ENCODE measurements around the gene KLHL11.

The KLHL11 gene, protein sequence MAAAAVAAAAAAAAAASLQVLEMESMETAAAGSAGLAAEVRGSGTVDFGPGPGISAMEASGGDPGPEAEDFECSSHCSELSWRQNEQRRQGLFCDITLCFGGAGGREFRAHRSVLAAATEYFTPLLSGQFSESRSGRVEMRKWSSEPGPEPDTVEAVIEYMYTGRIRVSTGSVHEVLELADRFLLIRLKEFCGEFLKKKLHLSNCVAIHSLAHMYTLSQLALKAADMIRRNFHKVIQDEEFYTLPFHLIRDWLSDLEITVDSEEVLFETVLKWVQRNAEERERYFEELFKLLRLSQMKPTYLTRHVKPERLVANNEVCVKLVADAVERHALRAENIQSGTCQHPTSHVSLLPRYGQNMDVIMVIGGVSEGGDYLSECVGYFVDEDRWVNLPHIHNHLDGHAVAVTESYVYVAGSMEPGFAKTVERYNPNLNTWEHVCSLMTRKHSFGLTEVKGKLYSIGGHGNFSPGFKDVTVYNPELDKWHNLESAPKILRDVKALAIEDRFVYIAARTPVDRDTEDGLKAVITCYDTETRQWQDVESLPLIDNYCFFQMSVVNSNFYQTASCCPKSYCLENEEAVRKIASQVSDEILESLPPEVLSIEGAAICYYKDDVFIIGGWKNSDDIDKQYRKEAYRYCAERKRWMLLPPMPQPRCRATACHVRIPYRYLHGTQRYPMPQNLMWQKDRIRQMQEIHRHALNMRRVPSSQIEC

DNA sequence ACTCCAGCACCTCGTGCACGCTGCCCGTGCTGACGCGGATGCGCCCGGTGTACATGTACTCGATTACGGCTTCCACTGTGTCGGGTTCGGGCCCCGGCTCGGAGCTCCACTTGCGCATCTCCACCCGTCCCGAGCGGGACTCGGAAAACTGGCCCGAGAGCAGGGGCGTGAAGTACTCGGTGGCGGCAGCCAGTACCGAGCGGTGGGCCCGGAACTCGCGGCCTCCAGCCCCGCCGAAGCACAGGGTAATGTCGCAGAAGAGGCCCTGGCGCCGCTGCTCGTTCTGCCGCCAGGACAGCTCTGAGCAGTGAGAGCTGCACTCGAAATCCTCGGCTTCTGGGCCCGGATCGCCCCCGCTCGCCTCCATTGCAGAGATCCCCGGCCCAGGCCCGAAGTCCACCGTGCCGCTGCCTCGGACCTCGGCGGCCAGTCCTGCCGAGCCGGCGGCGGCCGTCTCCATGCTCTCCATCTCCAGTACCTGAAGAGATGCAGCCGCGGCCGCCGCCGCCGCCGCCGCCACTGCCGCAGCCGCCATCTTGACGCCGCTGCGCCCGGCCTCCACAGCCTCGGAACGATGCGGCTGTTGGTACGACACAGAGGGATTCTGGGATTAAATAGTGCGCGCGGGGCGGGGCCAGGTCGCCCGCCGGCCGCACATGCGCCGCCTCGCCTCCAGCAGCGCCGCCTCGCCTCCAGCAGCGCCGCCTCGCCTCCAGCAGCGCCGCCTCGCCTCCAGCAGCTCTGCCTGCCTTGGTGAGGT is at the start of gene KLHL11:
Gene KLHL11, minus strand, starts transcription at position 588 of the 760 bp plus-strand sequence. Its CDS starts 53 bp downstream, at position 535.
- peak within 1 kb of the TSS; percentile 16 for H3K9ac ChIP-seq
- no peaks in the 10 kb centered on the region for H3K4me1 ChIP-seq
- peak within 1 kb of the TSS; percentile 76 for H3K4me2 ChIP-seq (ENCODE audit: low read length)
- TF ChIP-seq, protein P1, sequence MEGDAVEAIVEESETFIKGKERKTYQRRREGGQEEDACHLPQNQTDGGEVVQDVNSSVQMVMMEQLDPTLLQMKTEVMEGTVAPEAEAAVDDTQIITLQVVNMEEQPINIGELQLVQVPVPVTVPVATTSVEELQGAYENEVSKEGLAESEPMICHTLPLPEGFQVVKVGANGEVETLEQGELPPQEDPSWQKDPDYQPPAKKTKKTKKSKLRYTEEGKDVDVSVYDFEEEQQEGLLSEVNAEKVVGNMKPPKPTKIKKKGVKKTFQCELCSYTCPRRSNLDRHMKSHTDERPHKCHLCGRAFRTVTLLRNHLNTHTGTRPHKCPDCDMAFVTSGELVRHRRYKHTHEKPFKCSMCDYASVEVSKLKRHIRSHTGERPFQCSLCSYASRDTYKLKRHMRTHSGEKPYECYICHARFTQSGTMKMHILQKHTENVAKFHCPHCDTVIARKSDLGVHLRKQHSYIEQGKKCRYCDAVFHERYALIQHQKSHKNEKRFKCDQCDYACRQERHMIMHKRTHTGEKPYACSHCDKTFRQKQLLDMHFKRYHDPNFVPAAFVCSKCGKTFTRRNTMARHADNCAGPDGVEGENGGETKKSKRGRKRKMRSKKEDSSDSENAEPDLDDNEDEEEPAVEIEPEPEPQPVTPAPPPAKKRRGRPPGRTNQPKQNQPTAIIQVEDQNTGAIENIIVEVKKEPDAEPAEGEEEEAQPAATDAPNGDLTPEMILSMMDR (IDR thresholded peaks at IDR 0.05), result no peak
- peaks cover 39% of the 10 kb centered on the region for H3K79me2 ChIP-seq
- peak within 1 kb of the TSS; percentile 74 for H2AFZ ChIP-seq
- H3K36me3 ChIP-seq (ENCODE audit: control insufficient read depth, insufficient read depth, low read length), result no peaks in the 10 kb centered on the region
- no peaks in the 10 kb centered on the region for H3K27me3 ChIP-seq (ENCODE audit: control insufficient read depth, insufficient read depth, low read length)
- H3K9me3 ChIP-seq (ENCODE audit: control insufficient read depth, low read length), result no peaks in the 10 kb centered on the region
- H3K4me3 ChIP-seq (ENCODE audit: low read depth, low read length), result peak within 1 kb of the TSS; percentile 87
- H3K27ac ChIP-seq, result peak within 1 kb of the TSS; percentile 66

DNA sequence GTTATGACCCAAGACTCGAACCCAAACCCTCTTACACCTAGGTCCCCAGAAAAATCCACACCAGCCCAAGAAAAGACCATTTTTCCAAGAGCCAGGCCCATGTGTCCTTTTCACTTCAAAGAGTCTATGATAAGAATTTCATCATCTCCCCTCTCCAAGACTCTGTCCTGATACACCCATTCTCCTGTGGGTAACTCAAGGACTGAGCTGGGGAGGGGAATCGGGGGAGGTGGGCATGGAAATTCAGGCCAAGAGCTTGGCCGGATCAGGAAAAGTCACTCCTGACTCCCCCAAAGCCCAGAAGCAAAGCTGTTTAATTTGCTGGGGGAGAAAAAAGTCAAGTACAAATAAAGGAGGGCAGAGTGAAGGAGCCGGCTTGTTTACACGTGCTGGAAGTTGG is 49.8 kb upstream of the KLHL11 start:
- Histone ChIP-seq H3K79me2 (peaks cover 31% of the 10 kb centered on the region), H3K4me2 (ENCODE audit: low read length) (no peak overlapping the region), H3K4me1 (no peaks in the 10 kb centered on the region), H3K27me3 (ENCODE audit: control insufficient read depth, insufficient read depth, low read length) (no peaks in the 10 kb centered on the region), H3K9me3 (ENCODE audit: control insufficient read depth, low read length) (no peaks in the 10 kb centered on the region), H3K4me3 (ENCODE audit: low read depth, low read length) (no peak overlapping the region), H3K36me3 (ENCODE audit: control insufficient read depth, insufficient read depth, low read length) (no peaks in the 10 kb centered on the region), H3K27ac (no peak overlapping the region), H2AFZ (no peak overlapping the region), H3K9ac (no peak overlapping the region)
- TF ChIP-seq, protein P1 (IDR thresholded peaks at IDR 0.05), result no peak

DNA sequence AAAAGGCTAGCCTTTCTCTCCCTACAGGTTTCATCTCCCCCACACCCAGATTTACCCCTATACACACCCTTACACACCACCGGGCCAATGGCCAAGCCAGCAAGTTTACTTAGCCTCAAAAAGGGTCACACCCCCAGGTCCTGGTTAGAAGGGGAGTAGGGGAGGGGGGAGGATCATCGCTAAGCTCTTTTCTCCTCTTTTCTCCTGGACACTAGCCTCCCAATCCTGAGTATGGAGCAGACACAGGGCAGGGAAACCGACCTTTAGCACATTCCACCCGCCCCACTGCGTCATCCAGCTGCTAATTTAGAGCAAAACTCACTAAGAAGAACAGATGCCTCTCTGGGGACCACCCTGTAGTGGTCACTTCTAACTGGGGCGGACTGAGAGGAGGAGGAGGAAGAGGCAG is 49.1 kb upstream of the KLHL11 start:
- no peaks in the 10 kb centered on the region for H3K36me3 ChIP-seq (ENCODE audit: control insufficient read depth, insufficient read depth, low read length)
- no peak overlapping the region for H2AFZ ChIP-seq
- H3K9ac ChIP-seq, result no peak overlapping the region
- TF ChIP-seq, protein P1 (IDR thresholded peaks at IDR 0.05), result no peak
- H3K9me3 ChIP-seq (ENCODE audit: control insufficient read depth, low read length), result no peaks in the 10 kb centered on the region
- no peak overlapping the region for H3K27ac ChIP-seq
- peaks cover 31% of the 10 kb centered on the region for H3K79me2 ChIP-seq
- H3K27me3 ChIP-seq (ENCODE audit: control insufficient read depth, insufficient read depth, low read length), result no peaks in the 10 kb centered on the region
- no peak overlapping the region for H3K4me2 ChIP-seq (ENCODE audit: low read length)
- no peaks in the 10 kb centered on the region for H3K4me1 ChIP-seq
- no peak overlapping the region for H3K4me3 ChIP-seq (ENCODE audit: low read depth, low read length)

DNA sequence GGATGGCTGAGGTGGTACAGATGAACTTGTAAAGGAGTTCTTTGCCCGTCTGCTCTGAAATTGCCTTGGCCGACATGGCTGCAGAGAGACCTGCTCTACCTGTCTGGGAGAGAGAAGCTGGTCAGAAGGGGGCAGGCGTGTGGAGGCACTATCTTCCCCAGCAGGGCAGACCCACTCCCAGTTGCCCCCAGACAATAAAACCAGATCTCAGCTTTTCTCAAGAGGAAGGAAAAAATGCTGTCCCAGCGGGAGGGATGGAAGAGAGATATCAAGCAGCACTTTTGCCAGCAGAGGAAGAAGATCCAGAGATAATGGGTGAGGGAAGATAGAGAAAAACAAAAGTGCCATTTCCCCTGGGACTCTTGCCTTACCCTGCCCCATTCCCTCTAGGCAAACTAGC is 48.6 kb upstream of the KLHL11 start:
- H3K27ac ChIP-seq, result no peak overlapping the region
- H2AFZ ChIP-seq, result no peak overlapping the region
- no peaks in the 10 kb centered on the region for H3K9me3 ChIP-seq (ENCODE audit: control insufficient read depth, low read length)
- no peaks in the 10 kb centered on the region for H3K4me1 ChIP-seq
- H3K36me3 ChIP-seq (ENCODE audit: control insufficient read depth, insufficient read depth, low read length), result no peaks in the 10 kb centered on the region
- TF ChIP-seq, protein P1 (IDR thresholded peaks at IDR 0.05), result no peak
- H3K4me2 ChIP-seq (ENCODE audit: low read length), result no peak overlapping the region
- H3K27me3 ChIP-seq (ENCODE audit: control insufficient read depth, insufficient read depth, low read length), result no peaks in the 10 kb centered on the region
- H3K9ac ChIP-seq, result no peak overlapping the region
- no peak overlapping the region for H3K4me3 ChIP-seq (ENCODE audit: low read depth, low read length)
- H3K79me2 ChIP-seq, result peaks cover 31% of the 10 kb centered on the region

Measured in parathyroid adenoma (tissue), 2 donors.